Activated T-helper 1 cell treated with anti-CD3 and anti-CD28 coated beads, Interleukin-12 subunit alpha, Interleukin-12 subunit beta, Interleukin-2, Interleukin-4 antibody, amounts not matched to agents 30 ng/mL and 10 ng/mL and 1 ng/mL, durations not matched to agents 14 hours and 24 hours and 36 hours (primary cell): ENCODE results near the gene TLCD5. TPM values are rescaled to one million over a fixed set of nuclear protein-coding genes. Genes with fewer than 3 reads are reported as not detected.

ENCODE experiments used
- DNase-seq: peaks from one replicate; pipeline ENCODE4 v3.0.0; 2021; ENCODE audit warnings: low spot score
- H3K27ac Mint-ChIP-seq: one replicate; pipeline ENCODE4 v1.8.0; 2021; ENCODE audit warnings: mild to moderate bottlenecking, mixed read lengths
- H3K27me3 Mint-ChIP-seq: one replicate; pipeline ENCODE4 v1.8.0; 2022; ENCODE audit warnings: mild to moderate bottlenecking, moderate library complexity, mixed read lengths; ENCODE audit not compliant: insufficient read depth
- H3K36me3 Mint-ChIP-seq: one replicate; pipeline ENCODE4 v1.8.0; 2021; ENCODE audit warnings: low read depth, mixed read lengths
- H3K4me1 Mint-ChIP-seq: one replicate; pipeline ENCODE4 v1.8.0; 2021; ENCODE audit warnings: low read depth, mixed read lengths
- H3K4me3 Mint-ChIP-seq: one replicate; pipeline ENCODE4 v1.8.0; 2021; ENCODE audit warnings: mild to moderate bottlenecking, moderate library complexity, mixed read lengths
- H3K9me3 Mint-ChIP-seq: one replicate; pipeline ENCODE4 v1.8.0; 2021; ENCODE audit warnings: mixed read lengths
- intact Hi-C: fragments of 100-400 bp; cut with micrococcal nuclease; formaldehyde crosslinking; loops from one replicate; pipeline ENCODE4 v1.15.1; 2024
- total RNA-seq: library from RNA; stranded (reverse); gene quantifications from 2 replicates; pipeline ENCODE4 v1.2.3, GENCODE V29; 2022

TLCD5 gene
- total RNA-seq, 1 donor from 2014 or later = 1.7 TPM

DNA sequence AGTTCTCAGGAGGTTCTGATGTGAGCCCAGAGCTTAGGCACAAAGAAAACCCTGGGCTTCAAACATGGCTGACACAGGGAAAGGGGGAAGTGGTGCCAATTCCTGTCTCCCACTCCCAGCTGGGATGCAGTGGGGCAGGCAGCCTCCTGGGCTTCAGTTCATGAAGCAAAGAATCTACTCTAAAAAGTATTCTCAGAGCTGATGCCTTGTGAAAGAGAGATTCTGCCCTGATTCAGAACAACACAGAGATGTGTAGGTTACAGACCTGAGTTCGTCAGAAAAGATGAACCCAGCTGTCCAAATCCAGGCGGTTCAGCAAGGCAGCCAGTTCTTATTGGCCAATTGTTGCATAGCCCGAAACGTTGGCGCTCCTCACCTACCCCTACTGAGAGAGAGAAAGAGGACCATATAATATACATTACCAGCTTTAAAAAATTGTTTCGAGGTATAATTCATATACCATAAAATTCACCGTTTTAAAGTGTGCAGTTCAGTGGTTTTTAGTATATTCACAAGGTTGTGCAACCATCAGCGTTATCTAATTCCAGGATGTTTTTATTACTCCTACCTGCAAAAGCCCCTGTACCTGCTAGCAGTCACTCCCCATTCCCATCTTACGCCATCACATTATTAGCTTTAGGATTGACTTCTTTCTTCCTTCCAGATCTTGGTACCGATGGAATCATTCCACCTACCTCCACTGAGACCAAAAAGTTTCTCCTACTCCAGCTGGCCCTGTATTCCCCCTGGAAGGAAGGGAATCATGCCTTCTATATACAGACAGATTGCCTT lies 7.2 kb upstream of the TLCD5 start:
- Mint-ChIP-seq H3K27me3 (peaks cover 35% of the 10 kb centered on the region), H3K36me3 (no peaks in the 10 kb centered on the region), H3K27ac (no peak overlapping the region), H3K9me3 (no peaks in the 10 kb centered on the region), H3K4me3 (no peak overlapping the region), H3K4me1 (no peaks in the 10 kb centered on the region)
- intact Hi-C loops = no loop called here
- no peak for DNase-seq

- H3K36me3 Mint-ChIP-seq = no peaks in the 10 kb centered on the region
- H3K9me3 Mint-ChIP-seq = no peaks in the 10 kb centered on the region
- intact Hi-C loops = no loop called here
- peaks cover 42% of the 10 kb centered on the region for H3K27me3 Mint-ChIP-seq
- no peaks in the 10 kb centered on the region for H3K4me1 Mint-ChIP-seq
- DNase-seq = no peak
- H3K4me3 Mint-ChIP-seq = no peak overlapping the region
- H3K27ac Mint-ChIP-seq = no peak overlapping the region
Measured at GRCh38 chr11:120318906-120319305, 6.2 kb upstream of the TLCD5 start.

GRCh38 chr11:120326228-120326627 lies 1.1 kb downstream of the TLCD5 start:
- no peaks in the 10 kb centered on the region for H3K9me3 Mint-ChIP-seq
- peak overlapping the region; percentile 65 for H3K4me3 Mint-ChIP-seq
- peaks cover 56% of the 10 kb centered on the region for H3K27me3 Mint-ChIP-seq
- H3K36me3 Mint-ChIP-seq = no peaks in the 10 kb centered on the region
- no peak overlapping the region for H3K27ac Mint-ChIP-seq
- intact Hi-C loops = no loop called here
- peaks cover 24% of the 10 kb centered on the region for H3K4me1 Mint-ChIP-seq
- no peak for DNase-seq

GRCh38 chr11:120326845-120327281 lies 1.8 kb downstream of the TLCD5 start:
- peaks cover 24% of the 10 kb centered on the region for H3K4me1 Mint-ChIP-seq
- intact Hi-C loops = no loop called here
- H3K27me3 Mint-ChIP-seq = peaks cover 56% of the 10 kb centered on the region
- H3K9me3 Mint-ChIP-seq = no peaks in the 10 kb centered on the region
- H3K36me3 Mint-ChIP-seq = no peaks in the 10 kb centered on the region
- H3K27ac Mint-ChIP-seq = no peak overlapping the region
- no peak for DNase-seq
- peak overlapping the region; percentile 45 for H3K4me3 Mint-ChIP-seq

DNA sequence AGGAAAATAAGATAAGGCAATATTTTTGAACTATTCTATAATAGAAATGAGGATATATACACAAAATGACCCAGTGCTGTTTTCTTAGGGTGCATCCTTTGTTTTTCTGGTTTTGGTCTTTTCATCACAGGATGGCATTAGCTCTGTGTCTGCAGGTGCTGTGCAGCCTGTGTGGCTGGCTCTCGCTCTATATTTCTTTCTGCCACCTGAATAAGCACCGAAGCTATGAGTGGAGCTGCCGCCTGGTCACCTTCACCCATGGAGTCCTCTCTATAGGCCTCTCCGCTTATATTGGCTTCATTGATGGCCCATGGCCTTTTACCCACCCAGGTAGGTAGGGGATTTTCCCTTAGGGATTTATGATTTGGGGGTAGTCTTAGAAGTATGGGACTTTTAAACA lies 2.2 kb downstream of the TLCD5 start:
- intact Hi-C loops = no loop called here
- no peak for DNase-seq

DNA sequence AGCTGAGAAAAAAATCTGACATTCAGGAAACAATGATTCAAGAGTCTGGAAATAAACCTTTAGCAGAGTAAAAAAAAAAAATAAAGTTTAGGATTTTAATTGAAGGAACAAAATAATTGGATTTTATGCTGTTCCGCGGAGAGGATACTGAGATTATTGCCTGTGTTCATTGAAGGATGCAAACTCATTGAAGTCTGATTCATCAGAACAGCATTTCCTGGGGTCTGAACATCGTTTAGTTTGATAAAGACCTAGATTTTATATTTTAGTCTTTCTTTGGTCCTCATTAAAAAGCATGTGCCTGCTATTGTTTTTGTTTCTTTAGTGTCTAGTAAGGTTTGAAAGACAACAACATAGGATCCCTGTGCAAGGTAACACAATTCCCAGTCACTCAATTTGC lies 4.5 kb downstream of the TLCD5 start:
- Mint-ChIP-seq H3K27me3 (peaks cover 35% of the 10 kb centered on the region), H3K4me1 (peaks cover 23% of the 10 kb centered on the region), H3K9me3 (no peaks in the 10 kb centered on the region), H3K36me3 (no peaks in the 10 kb centered on the region), H3K4me3 (no peak overlapping the region), H3K27ac (no peak overlapping the region)
- DNase-seq = no peak
- intact Hi-C loops = no loop called here

More for the DNA sequence above, 2.2 kb downstream of the TLCD5 start:
- no peak overlapping the region for H3K27ac Mint-ChIP-seq
- H3K9me3 Mint-ChIP-seq = no peaks in the 10 kb centered on the region
- peaks cover 51% of the 10 kb centered on the region for H3K27me3 Mint-ChIP-seq
- H3K4me1 Mint-ChIP-seq = peaks cover 24% of the 10 kb centered on the region
- H3K4me3 Mint-ChIP-seq = no peak overlapping the region
- no peaks in the 10 kb centered on the region for H3K36me3 Mint-ChIP-seq

DNA sequence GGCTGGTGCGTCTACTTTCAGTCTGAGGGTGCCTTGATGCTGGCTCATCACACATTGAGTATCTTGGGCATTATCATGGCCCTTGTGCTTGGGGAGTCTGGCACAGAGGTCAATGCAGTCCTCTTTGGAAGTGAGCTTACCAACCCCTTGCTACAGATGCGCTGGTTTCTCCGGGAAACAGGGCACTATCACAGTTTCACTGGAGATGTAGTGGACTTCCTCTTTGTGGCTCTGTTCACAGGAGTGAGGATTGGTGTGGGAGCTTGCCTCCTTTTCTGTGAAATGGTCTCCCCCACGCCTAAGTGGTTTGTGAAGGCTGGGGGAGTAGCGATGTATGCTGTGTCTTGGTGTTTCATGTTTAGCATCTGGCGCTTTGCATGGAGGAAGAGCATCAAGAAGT lies 4.9 kb downstream of the TLCD5 start:
- H3K36me3 Mint-ChIP-seq = no peaks in the 10 kb centered on the region
- DNase-seq = no peak
- no peak overlapping the region for H3K27ac Mint-ChIP-seq
- peaks cover 22% of the 10 kb centered on the region for H3K4me1 Mint-ChIP-seq
- no peaks in the 10 kb centered on the region for H3K9me3 Mint-ChIP-seq
- intact Hi-C loops = loop anchor here (10.0 kb wide), 2 partner anchors 625 to 865 kb away; no protein-coding TSS in a partner anchor
- H3K27me3 Mint-ChIP-seq = peaks cover 35% of the 10 kb centered on the region
- no peak overlapping the region for H3K4me3 Mint-ChIP-seq

- H3K27me3 Mint-ChIP-seq = peaks cover 29% of the 10 kb centered on the region
- intact Hi-C loops = loop anchor here (10.0 kb wide), 2 partner anchors 623 to 863 kb away; no protein-coding TSS in a partner anchor
- H3K4me1 Mint-ChIP-seq = peaks cover 18% of the 10 kb centered on the region
- no peak overlapping the region for H3K4me3 Mint-ChIP-seq
- no peak for DNase-seq
- no peak overlapping the region for H3K27ac Mint-ChIP-seq
- no peaks in the 10 kb centered on the region for H3K36me3 Mint-ChIP-seq
- no peaks in the 10 kb centered on the region for H3K9me3 Mint-ChIP-seq
Measured at GRCh38 chr11:120331301-120331996, 6.3 kb downstream of the TLCD5 start.

DNA sequence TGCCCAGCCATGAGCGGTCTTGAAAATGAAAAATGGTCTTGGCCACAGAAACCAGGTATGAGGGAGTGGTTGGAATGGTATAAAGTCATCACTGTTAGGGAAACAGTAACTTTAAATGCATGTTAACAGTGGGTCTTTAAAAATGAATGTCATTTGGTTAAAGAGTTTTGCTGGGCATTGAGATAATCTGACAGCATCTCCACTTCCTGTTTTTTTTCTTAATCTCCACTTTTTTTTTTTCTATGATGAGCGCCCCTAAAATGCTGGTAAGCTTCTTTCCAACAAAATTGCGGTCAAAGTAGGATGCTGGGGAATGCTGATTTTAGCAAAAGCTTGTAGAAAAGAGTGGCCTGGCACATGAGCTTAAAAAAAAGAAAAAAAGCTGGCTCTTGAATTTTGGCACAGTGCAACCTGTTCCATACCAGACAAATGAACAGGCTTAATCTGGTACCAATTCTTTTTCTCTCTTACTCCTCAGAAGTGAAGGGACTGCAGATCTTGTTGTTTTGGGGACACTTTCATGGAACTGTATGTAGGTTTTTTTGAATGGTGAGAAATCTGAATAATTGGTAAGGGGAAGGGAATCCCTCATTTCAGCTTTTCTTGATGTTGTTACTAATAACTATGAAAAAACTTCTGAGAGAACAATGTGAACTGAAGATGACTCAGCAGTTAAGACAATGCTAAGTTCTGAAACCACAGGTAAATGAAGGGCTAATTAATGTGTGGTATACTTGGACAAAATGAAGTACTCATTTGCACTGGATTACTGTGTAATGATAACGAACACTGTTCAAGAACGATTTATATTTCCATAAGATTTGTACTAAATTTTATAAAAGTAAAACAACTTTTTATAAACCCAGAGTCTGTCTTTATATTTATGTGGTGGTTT lies 8.0 kb downstream of the TLCD5 start:
- intact Hi-C loops = loop anchor here (10.0 kb wide), 2 partner anchors 622 to 862 kb away; no protein-coding TSS in a partner anchor
- Mint-ChIP-seq H3K4me3 (no peak overlapping the region), H3K27me3 (peaks cover 28% of the 10 kb centered on the region)

GRCh38 chr11:120333801-120334200 lies 8.7 kb downstream of the TLCD5 start:
- H3K9me3 Mint-ChIP-seq = no peaks in the 10 kb centered on the region
- no peak for DNase-seq

More for the DNA sequence above, 8.0 kb downstream of the TLCD5 start:
- no peak overlapping the region for H3K27ac Mint-ChIP-seq
- H3K4me1 Mint-ChIP-seq = peaks cover 21% of the 10 kb centered on the region
- DNase-seq = no peak
- H3K36me3 Mint-ChIP-seq = peaks cover 2% of the 10 kb centered on the region
- H3K9me3 Mint-ChIP-seq = no peaks in the 10 kb centered on the region

DNA sequence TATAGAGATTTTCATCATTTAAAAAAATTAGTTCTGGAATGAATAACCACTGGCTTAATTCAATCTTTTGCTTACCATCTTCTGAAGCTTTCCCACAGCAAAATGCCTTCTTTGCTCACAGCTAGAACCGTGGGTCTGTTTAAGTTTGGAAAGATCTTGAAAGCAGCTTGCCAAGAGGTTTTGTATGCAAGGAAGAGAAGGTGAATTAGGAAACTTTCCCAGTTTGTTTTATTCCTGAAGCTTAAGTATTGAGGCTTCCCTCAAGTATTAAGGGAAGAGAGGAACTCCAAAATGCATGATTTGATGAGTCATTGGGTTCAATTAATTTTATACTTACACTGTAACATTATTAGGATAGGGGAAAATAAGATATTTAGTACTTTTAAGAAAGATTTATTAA lies 9.2 kb downstream of the TLCD5 start:
- DNase-seq = no peak
- Mint-ChIP-seq H3K9me3 (no peaks in the 10 kb centered on the region), H3K27ac (no peak overlapping the region), H3K27me3 (peaks cover 34% of the 10 kb centered on the region), H3K4me3 (no peak overlapping the region), H3K4me1 (peaks cover 25% of the 10 kb centered on the region), H3K36me3 (peaks cover 2% of the 10 kb centered on the region)
- intact Hi-C loops = loop anchor here (10.0 kb wide), 2 partner anchors 620 to 860 kb away; no protein-coding TSS in a partner anchor

More at GRCh38 chr11:120333801-120334200, 8.7 kb downstream of the TLCD5 start:
- intact Hi-C loops = loop anchor here (10.0 kb wide), 2 partner anchors 621 to 861 kb away; no protein-coding TSS in a partner anchor
- Mint-ChIP-seq H3K4me1 (peaks cover 22% of the 10 kb centered on the region), H3K4me3 (no peak overlapping the region), H3K27me3 (peaks cover 32% of the 10 kb centered on the region), H3K27ac (no peak overlapping the region), H3K36me3 (peaks cover 2% of the 10 kb centered on the region)

DNA sequence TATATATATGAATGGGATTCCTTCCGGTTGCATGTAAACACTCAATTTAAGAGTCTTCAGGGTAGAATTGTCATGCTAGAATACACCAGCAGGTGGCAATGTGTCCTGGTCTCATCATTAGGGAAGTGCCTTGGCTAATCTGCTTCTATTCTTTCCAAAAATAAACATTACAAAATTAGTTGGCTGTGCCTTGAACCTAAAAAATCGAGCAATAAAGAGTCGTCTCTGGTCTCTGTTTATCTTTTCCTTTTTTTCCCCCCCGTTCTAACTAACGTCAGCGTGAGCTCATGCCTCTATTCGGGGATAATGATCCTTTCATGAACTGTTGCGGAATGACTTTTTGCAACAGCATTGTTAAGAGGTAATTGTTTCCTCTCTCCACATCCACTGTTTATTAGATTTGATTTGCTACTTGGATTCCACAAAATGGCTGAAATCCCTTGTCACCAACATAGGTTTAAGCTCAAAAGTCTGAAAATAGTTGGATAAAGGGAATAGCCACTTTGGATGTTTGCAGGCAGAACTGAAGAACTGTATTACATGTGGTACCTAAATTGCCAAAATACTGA lies 9.9 kb downstream of the TLCD5 start:
- Mint-ChIP-seq H3K4me3 (peak overlapping the region; percentile 74), H3K9me3 (no peaks in the 10 kb centered on the region), H3K36me3 (peaks cover 2% of the 10 kb centered on the region), H3K27me3 (peaks cover 37% of the 10 kb centered on the region), H3K4me1 (peaks cover 31% of the 10 kb centered on the region), H3K27ac (peak overlapping the region; percentile 83)
- DNase-seq = peak; percentile 39
- intact Hi-C loops = loop anchor here (1.0 to 10.0 kb wide), 5 partner anchors 176 to 957 kb away; partner anchors contain the start of genes GRIK4, NECTIN1 and SC5D
